K562 (cell line): ENCODE results near the gene KSR2. TPM values are rescaled to one million over a fixed set of nuclear protein-coding genes. Genes with fewer than 3 reads are reported as not detected.

ENCODE experiments used
- ATAC-seq: fragments of 200-7000 bp; cut with Tn5 transposase; 3 replicates; pipeline ENCODE4 v1.9.1; 2020; ENCODE audit warnings: moderate library complexity
- BruUV-seq: library from RNA; stranded (reverse); fragments of 400-500 nt; replicated peaks from 2 replicates; lab custom pipeline; 2021; lab: Mats Ljungman, UMichigan
- CTCF ChIA-PET: fragments of 300-600 bp; formaldehyde crosslinking; extraction: SDS; loops from one replicate; lab custom pipeline; 2021; ENCODE audit warnings: low intra/inter-chr PET ratio; lab: Yijun Ruan, JAX
- POLR2A ChIA-PET: fragments of 300-600, 350-650 bp; sonication (Branson Sonifier 250); formaldehyde crosslinking; extraction: SDS; loops from one replicate; lab custom pipeline; 2021; ENCODE audit warnings: antibody characterized with exemption, inconsistent platforms; lab: Yijun Ruan, JAX
- DNase-seq, 4 experiments: peaks; one replicate each; pipeline versions ENCODE4 v3.0.0 to v3.0.0-alpha.2; 2011 to 2018; ENCODE audit warnings: low spot score in 3 of 4, mixed read lengths in 3 of 4; ENCODE audit errors: extremely low read depth in 1 of 4
- FAIRE-seq: peaks from 2 replicates; lab custom pipeline; 2011; peaks lifted over from hg19 to GRCh38; lab: Jason Lieb, UNC
- H2AFZ ChIP-seq: 2 replicates; pipeline ENCODE4 v1.6.0; 2011; ENCODE audit warnings: low read depth, low read length, control low read depth, inconsistent platforms
- H3K27ac ChIP-seq: fragments of 200-600 bp; 3 replicates; pipeline ENCODE4 v1.8.0; 2011; ENCODE audit warnings: low read depth, mild to moderate bottlenecking, control low read depth, inconsistent platforms, low read length, moderate library complexity, mixed read lengths; ENCODE audit errors: extremely low read depth
- H3K27me3 ChIP-seq, 2 experiments: fragments of 300-600 bp in 1 of 2; 2 replicates in 1 of 2; 3 replicates in 1 of 2; pipeline versions ENCODE4 v1.6.0 to v1.8.0; 2011; ENCODE audit warnings: inconsistent platforms in 2 of 2, low read length in 2 of 2, mild to moderate bottlenecking in 1 of 2, mixed read lengths in 1 of 2, moderate library complexity in 1 of 2; ENCODE audit not compliant: control insufficient read depth in 2 of 2, insufficient read depth in 2 of 2
- H3K36me3 ChIP-seq: fragments of 300-600 bp; 3 replicates; pipeline ENCODE4 v1.8.0; 2011; ENCODE audit warnings: mild to moderate bottlenecking, low read length, inconsistent platforms; ENCODE audit not compliant: control insufficient read depth, insufficient read depth
- H3K4me1 ChIP-seq, 2 experiments: fragments of 200-600 bp in 1 of 2; replicated peaks in 1 of 2; 2 replicates in 1 of 2; 3 replicates in 1 of 2; pipeline versions ENCODE4 v1.5.1 to v1.8.0; 2011; ENCODE audit warnings: inconsistent platforms in 2 of 2, low read length in 2 of 2, mild to moderate bottlenecking in 1 of 2, mixed read lengths in 1 of 2, moderate library complexity in 1 of 2; ENCODE audit not compliant: control insufficient read depth in 2 of 2, insufficient read depth in 2 of 2
- H3K4me2 ChIP-seq: 2 replicates; pipeline ENCODE4 v1.6.1; 2011; ENCODE audit warnings: low read length, control low read depth, inconsistent platforms, mixed read lengths; ENCODE audit not compliant: insufficient read depth
- H3K4me3 ChIP-seq: fragments of 200-600 bp; sonication (generic), shearing (Covaris generic); 2 replicates; pipeline ENCODE4 v1.5.1; 2016; ENCODE audit warnings: control low read depth, inconsistent platforms
- H3K79me2 ChIP-seq: fragments of 200-600 bp; 3 replicates; pipeline ENCODE4 v1.8.0; 2011; ENCODE audit warnings: low read length, inconsistent platforms; ENCODE audit not compliant: control insufficient read depth, insufficient read depth
- H3K9ac ChIP-seq, 2 experiments: 2 replicates each; pipeline versions ENCODE4 v1.6.0 to v1.6.1; 2011; ENCODE audit warnings: low read depth in 2 of 2, low read length in 2 of 2, control low read depth in 1 of 2, inconsistent platforms in 1 of 2, mild to moderate bottlenecking in 1 of 2, mixed read lengths in 1 of 2; ENCODE audit not compliant: insufficient read depth in 1 of 2
- H3K9me1 ChIP-seq: one replicate; pipeline ENCODE4 v1.6.0; 2011; ENCODE audit warnings: inconsistent platforms, mild to moderate bottlenecking, low read length, moderate library complexity; ENCODE audit not compliant: control insufficient read depth, insufficient read depth
- H3K9me3 ChIP-seq: replicated peaks from 2 replicates; pipeline ENCODE4 v1.5.1; 2011; ENCODE audit warnings: low read depth, low read length, inconsistent platforms; ENCODE audit not compliant: control insufficient read depth, insufficient read depth
- H4K20me1 ChIP-seq: replicated peaks from 2 replicates; pipeline ENCODE4 v1.6.1; 2011; ENCODE audit warnings: low read length, inconsistent platforms, mixed read lengths; ENCODE audit not compliant: control insufficient read depth, insufficient read depth
- DNMT1 ChIP-seq: fragments of 450-650 bp; IDR thresholded peaks from 2 replicates; pipeline ENCODE4 v1.6.1; 2016; ENCODE audit warnings: antibody characterized with exemption, mild to moderate bottlenecking
- ELK1 ChIP-seq: sonication (generic); formaldehyde crosslinking; IDR thresholded peaks from 2 replicates; pipeline ENCODE4 v1.8.1; 2022; ENCODE audit warnings: missing genetic modification reagents
- GABPA ChIP-seq: fragments of 200-800 bp; sonication (Bioruptor generic); conservative IDR thresholded peaks from 2 replicates; pipeline ENCODE4 v1.6.1; 2016; ENCODE audit warnings: low read depth, missing genetic modification characterization, missing compliant biosample characterization
- MTA1 ChIP-seq: fragments of 450-650 bp; IDR thresholded peaks from 2 replicates; pipeline ENCODE4 v1.6.1; 2017; ENCODE audit warnings: borderline replicate concordance
- NELFE ChIP-seq: IDR thresholded peaks from 2 replicates; pipeline ENCODE4 v1.6.1; 2011; ENCODE audit warnings: mild to moderate bottlenecking; ENCODE audit not compliant: insufficient read depth, insufficient read length
- NR2C1 ChIP-seq, 2 experiments: fragments of 450-650 bp; IDR thresholded peaks; 2 replicates each; pipeline ENCODE4 v1.6.1; 2017; ENCODE audit warnings: mild to moderate bottlenecking in 2 of 2, antibody characterized with exemption in 1 of 2, inconsistent platforms in 1 of 2, missing compliant biosample characterization in 1 of 2, missing genetic modification characterization in 1 of 2
- RUNX1 ChIP-seq: sonication (generic); IDR thresholded peaks from 2 replicates; pipeline ENCODE4 v1.6.1; 2016; ENCODE audit warnings: antibody characterized with exemption, low read depth
- SMC3 ChIP-seq: conservative IDR thresholded peaks from 2 replicates; pipeline ENCODE4 v1.6.1; 2011; ENCODE audit warnings: low read depth, low read length, improper control_type of control experiment; ENCODE audit not compliant: insufficient read depth
- SP2 ChIP-seq: IDR thresholded peaks from 2 replicates; pipeline ENCODE4 v1.6.1; 2011; ENCODE audit warnings: mild to moderate bottlenecking, low read depth, low read length, moderate library complexity; ENCODE audit not compliant: poor library complexity, severe bottlenecking; ENCODE audit errors: extremely low read depth
- ZNF274 ChIP-seq: IDR thresholded peaks from 2 replicates; pipeline ENCODE4 v1.6.1; 2011; ENCODE audit warnings: low read depth, mild to moderate bottlenecking, low read length, moderate library complexity, borderline replicate concordance
- ZNF79 ChIP-seq: fragments of 250-450 bp; sonication (Bioruptor Pico); IDR thresholded peaks from 2 replicates; pipeline ENCODE4 v1.4.0; 2020; ENCODE audit warnings: low read depth, mild to moderate bottlenecking, moderate library complexity
- WGBS: fragments of 100-300 bp; shearing (Covaris generic); methylation state at CpG from one replicate; pipeline ENCODE4 v1.1.6; 2016; ENCODE audit warnings: low coverage, mixed read lengths; ENCODE audit not compliant: insufficient coverage; ENCODE audit errors: missing lambda C conversion rate; 5-methylcytosine and 5-hydroxymethylcytosine counted together
- in situ Hi-C: fragments of 300-500 bp; cut with MboI; formaldehyde crosslinking; loops from 4 replicates; pipeline ENCODE4 v1.15.0; 2018; ENCODE audit warnings: inconsistent platforms, mixed read lengths
- intact Hi-C: fragments of 100-400 bp; cut with micrococcal nuclease; formaldehyde crosslinking; loops from 2 replicates; pipeline ENCODE4 v1.14.2; 2022
- polyA plus RNA-seq, 8 experiments: library from polyadenylated mRNA; depleted of rRNA in 4 of 8; stranded (reverse) in 5 of 8; unstranded in 3 of 8; fragments of >200 nt; fragmentation: Nextera tagmentation in 2 of 8; fragmentation: Illumina TruSeq in 1 of 8; extraction: Ambion mirVana in 2 of 8; extraction: Trizol in 1 of 8; gene quantifications; 2 replicates each; pipeline versions ENCODE4 v1.2.1 to v1.2.3, GENCODE V29; 2011 to 2014; ENCODE audit warnings: inconsistent platforms in 1 of 8, missing spikeins in 1 of 8
- total RNA-seq, 7 experiments: library from RNA; depleted of rRNA in 6 of 7; stranded (reverse); fragments of >200 nt in 6 of 7; fragmentation: Illumina TruSeq in 2 of 7; extraction: Trizol in 2 of 7; gene quantifications; 2 replicates each; pipeline versions ENCODE4 v1.2.1 to v1.2.3, GENCODE V29; 2011 to 2021; ENCODE audit warnings: low replicate concordance in 1 of 7

The KSR2 gene
- total and polyA plus RNA-seq, 9 of the 15 experiments (the other 6 are each of a cell fraction or from before 2014, with no cell fraction given) = not detected

GRCh38 chr12:117641885-117642284 is 326.9 kb downstream of the KSR2 start:
- ATAC-seq = no peak
- Histone ChIP-seq H2AFZ (no peak overlapping the region), H3K4me3 (no peak overlapping the region), H3K4me2 (no peak overlapping the region), H4K20me1 (no peaks in the 10 kb centered on the region), H3K9me1 (no peaks in the 10 kb centered on the region), H3K27me3 (no peaks in the 10 kb centered on the region; a peak in 1 of 5 replicates), H3K36me3 (no peaks in the 10 kb centered on the region), H3K9ac (no peak overlapping the region), H3K4me1 (no peaks in the 10 kb centered on the region), H3K79me2 (no peaks in the 10 kb centered on the region), H3K27ac (no peak overlapping the region), H3K9me3 (no peaks in the 10 kb centered on the region)
- CTCF ChIA-PET = no interaction called here
- no peak for FAIRE-seq
- POLR2A ChIA-PET = no interaction called here
- no TSS peak for BruUV-seq
- no peak for DNase-seq
- intact Hi-C loops = no loop called here
- 0% methylated on average over 7 of the region's 7 CpGs for WGBS
- in situ Hi-C loops = no loop called here
- TF ChIP-seq NELFE (no peak), SP2 (no peak), MTA1 (no peak), RUNX1 (no peak), ZNF274 (no peak), DNMT1 (no peak), ELK1 (CRISPR knock-in tag) (no peak), GABPA (tag) (no peak), SMC3 (no peak), NR2C1 (IDR thresholded peaks at IDR 0.05) (no peak), NR2C1 (tag; IDR thresholded peaks at IDR 0.05) (no peak), ZNF79 (CRISPR knock-in tag) (no peak)
